ENCODE measurements around the gene INTS15. TPM values are rescaled to one million over a fixed set of nuclear protein-coding genes. Genes with fewer than 3 reads are reported as not detected.

The INTS15 gene
- total and polyA plus RNA-seq, 3 donors from 2014 or later, result 23.6 to 41.5 (median 31.5) TPM

- H3K27me3 ChIP-seq, result no peaks in the 10 kb centered on the region
- no peak overlapping the region for H3K27ac ChIP-seq
- no peaks in the 10 kb centered on the region for H3K36me3 ChIP-seq (ENCODE audit: low read depth, missing control alignments)
- TF ChIP-seq CTCF (IDR thresholded peaks at IDR 0.05), result no peak
- TF ChIP-seq POLR2A (IDR thresholded peaks at IDR 0.05), result no peak
- H3K4me1 ChIP-seq, result peaks cover 10% of the 10 kb centered on the region
- 83% methylated on average over 9 of the region's 9 CpGs for WGBS, 2 donors
- no peak for DNase-seq
- intact Hi-C loops (cut with DNase I; ENCODE audit: low total_unique reads), result no loop called here
- H3K9me3 ChIP-seq, result no peaks in the 10 kb centered on the region
- no peak overlapping the region for H3K4me3 ChIP-seq
These were observed 1.3 kb upstream of the INTS15 start for GRCh38 chr7:6588566-6588965.

DNA sequence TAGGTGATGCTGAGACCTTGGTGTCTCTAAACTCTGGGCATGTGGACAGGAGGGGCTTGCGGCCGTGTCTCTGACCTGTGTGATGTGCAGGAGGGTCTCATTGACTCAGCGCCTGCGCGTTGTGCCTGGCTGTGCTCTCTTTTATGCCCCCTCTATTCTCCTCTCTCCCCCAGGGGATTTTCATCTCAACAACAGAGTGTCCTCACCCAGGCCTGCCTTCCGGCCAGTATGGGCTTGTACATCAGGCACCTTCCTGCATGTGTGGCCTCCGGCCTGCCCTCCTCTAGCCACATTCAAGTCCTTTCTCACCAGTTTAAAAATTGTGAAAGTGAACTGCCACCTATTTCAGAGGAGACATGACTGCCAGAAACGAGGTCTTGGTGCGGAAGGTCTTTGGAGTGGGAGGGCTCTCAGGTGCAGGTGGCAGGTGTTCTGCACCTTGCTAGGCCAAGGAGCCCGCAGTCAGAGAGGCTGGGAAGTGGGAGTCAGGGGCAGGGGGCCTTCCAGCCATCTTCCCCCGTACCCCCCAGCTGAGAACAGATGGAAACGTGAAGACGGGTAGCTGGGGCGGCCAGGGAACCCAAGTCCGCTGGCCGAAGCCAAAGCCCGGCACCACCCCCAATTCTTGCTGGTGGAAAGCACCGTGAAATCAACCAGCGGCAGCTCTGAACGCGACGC lies 531 bp upstream of the INTS15 start:
- Histone ChIP-seq H3K27me3 (no peaks in the 10 kb centered on the region), H3K4me3 (peak overlapping the region; percentile 60 to 91), H3K4me1 (peaks cover 10% of the 10 kb centered on the region), H3K9me3 (no peaks in the 10 kb centered on the region), H3K27ac (peak overlapping the region; percentile 39 to 58), H3K36me3 (ENCODE audit: low read depth, missing control alignments) (no peaks in the 10 kb centered on the region)
- intact Hi-C loops (cut with DNase I; ENCODE audit: low total_unique reads), result no loop called here
- no peak for TF ChIP-seq POLR2A (IDR thresholded peaks at IDR 0.05)
- no peak for TF ChIP-seq CTCF (IDR thresholded peaks at IDR 0.05)
- DNase-seq, result no peak
- WGBS, 2 donors, result 36 to 40% methylated on average over 13 to 22 of the region's 22 CpGs

DNA sequence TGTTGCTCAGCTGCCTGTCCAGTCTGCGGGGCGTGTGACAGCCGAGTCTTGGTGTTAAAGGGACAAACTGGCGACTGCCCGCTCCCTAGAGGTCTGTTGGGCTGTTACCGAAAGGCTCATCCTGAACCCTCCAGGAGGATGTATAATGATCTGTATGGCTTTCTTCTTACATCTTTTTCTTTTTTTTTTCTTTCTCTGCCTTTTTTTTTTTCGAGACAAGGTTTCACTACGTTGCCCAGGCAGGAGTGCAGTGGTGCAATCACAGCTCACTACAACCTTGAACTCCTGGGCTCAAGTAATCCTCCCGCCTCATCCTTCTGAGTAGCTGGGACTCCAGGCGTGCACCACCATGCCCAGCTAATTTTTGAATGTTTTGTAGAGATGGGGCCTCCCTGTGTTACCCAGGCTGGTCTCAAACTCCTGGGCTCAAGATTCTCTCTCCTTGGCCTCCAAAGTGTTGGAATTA lies 857 bp downstream of the INTS15 start:
- intact Hi-C loops (cut with DNase I; ENCODE audit: low total_unique reads), result no loop called here
- Histone ChIP-seq H3K27me3 (no peaks in the 10 kb centered on the region), H3K4me3 (peak overlapping the region; percentile 77 to 91), H3K27ac (peak overlapping the region; percentile 6 to 82), H3K4me1 (peaks cover 10% of the 10 kb centered on the region), H3K36me3 (ENCODE audit: low read depth, missing control alignments) (no peaks in the 10 kb centered on the region), H3K9me3 (no peaks in the 10 kb centered on the region)
- WGBS, 2 donors, result 5% methylated on average over 7 to 10 of the region's 10 CpGs
- DNase-seq, result no peak
- TF ChIP-seq POLR2A (IDR thresholded peaks at IDR 0.05) (no peak), CTCF (IDR thresholded peaks at IDR 0.05) (no peak)

DNA sequence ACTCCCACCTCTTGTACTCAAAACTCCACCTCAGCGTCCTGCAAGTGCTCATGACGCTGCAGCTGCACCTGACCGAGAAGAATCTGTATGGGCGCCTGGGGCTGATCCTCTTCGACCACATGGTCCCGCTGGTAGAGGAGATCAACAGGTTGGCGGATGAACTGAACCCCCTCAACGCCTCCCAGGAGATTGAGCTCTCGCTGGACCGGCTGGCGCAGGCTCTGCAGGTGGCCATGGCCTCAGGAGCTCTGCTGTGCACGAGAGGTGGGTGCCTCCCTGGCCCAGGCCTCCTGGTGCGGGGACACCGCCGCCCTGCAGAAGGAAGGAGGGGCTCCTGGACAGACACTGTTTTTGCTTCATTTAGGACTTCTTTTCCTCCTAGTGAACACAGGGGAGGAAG lies 10.3 kb downstream of the INTS15 start:
- no peak overlapping the region for H3K27ac ChIP-seq
- no peaks in the 10 kb centered on the region for H3K36me3 ChIP-seq (ENCODE audit: low read depth, missing control alignments)
- H3K4me1 ChIP-seq, result no peaks in the 10 kb centered on the region
- H3K9me3 ChIP-seq, result no peaks in the 10 kb centered on the region
- TF ChIP-seq POLR2A (IDR thresholded peaks at IDR 0.05) (no peak), CTCF (IDR thresholded peaks at IDR 0.05) (no peak)
- DNase-seq, result no peak
- no peak overlapping the region for H3K4me3 ChIP-seq
- 94 to 100% methylated on average over 4 to 15 of the region's 15 CpGs for WGBS, 2 donors
- intact Hi-C loops (cut with DNase I; ENCODE audit: low total_unique reads), result no loop called here
- H3K27me3 ChIP-seq, result no peaks in the 10 kb centered on the region

- Histone ChIP-seq H3K4me1 (no peaks in the 10 kb centered on the region), H3K27me3 (no peaks in the 10 kb centered on the region), H3K27ac (no peak overlapping the region), H3K36me3 (ENCODE audit: low read depth, missing control alignments) (no peaks in the 10 kb centered on the region), H3K4me3 (no peak overlapping the region), H3K9me3 (no peaks in the 10 kb centered on the region)
- no peak for DNase-seq
- TF ChIP-seq CTCF (IDR thresholded peaks at IDR 0.05), result no peak
- no peak for TF ChIP-seq POLR2A (IDR thresholded peaks at IDR 0.05)
- 83 to 91% methylated on average over 10 of the region's 10 CpGs for WGBS, 2 donors
- intact Hi-C loops (cut with DNase I; ENCODE audit: low total_unique reads), result no loop called here
These were observed 14.6 kb downstream of the INTS15 start for GRCh38 chr7:6604458-6604857.
